GM21576 (cell line): Measurements from ENCODE around the gene PACRG.
"Not testable (repeated sequence)": the region's sequence is repeated elsewhere in the genome, so short reads cannot be mapped to it uniquely, and the experiment has no call there.

Source experiments
- ATAC-seq: cut with Tn5 transposase; IDR thresholded peaks from one replicate; pipeline ENCODE4 v1.9.1; 2021; ENCODE audit warnings: mild to moderate bottlenecking, moderate library complexity; ENCODE audit not compliant: unreplicated experiment

Gene PACRG

GRCh38 chr6:162727322-162728182, at the start of gene PACRG, which contains the start of gene PRKN:
TSS of gene PACRG (plus strand) at chr6:162727974.
TSS of gene PRKN (minus strand) at chr6:162727766.
- ATAC-seq = peak; percentile 98

DNA sequence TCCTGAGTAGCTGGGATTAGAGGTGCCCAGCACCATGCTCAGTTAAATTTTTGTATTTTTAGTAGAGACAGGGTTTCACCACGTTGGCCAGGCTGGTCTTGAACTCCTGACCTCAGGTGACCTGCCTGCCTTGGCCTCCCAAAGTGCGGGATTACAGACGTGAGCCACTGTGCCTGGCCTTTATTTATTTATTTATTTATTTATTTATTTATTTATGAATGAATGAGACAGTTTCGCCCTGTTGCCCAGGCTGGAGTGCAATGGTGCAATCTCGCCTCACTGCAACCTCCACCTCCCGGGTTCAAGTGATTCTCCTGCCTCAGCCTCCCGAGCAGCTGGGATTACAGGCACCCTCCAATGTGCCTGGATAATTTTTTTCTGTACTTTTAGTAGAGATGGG, 48.9 kb upstream of the PACRG start:
- not testable (repeated sequence) for ATAC-seq

- ATAC-seq = no peak
Measured at GRCh38 chr6:162679681-162680080, 48.1 kb upstream of the PACRG start.

DNA sequence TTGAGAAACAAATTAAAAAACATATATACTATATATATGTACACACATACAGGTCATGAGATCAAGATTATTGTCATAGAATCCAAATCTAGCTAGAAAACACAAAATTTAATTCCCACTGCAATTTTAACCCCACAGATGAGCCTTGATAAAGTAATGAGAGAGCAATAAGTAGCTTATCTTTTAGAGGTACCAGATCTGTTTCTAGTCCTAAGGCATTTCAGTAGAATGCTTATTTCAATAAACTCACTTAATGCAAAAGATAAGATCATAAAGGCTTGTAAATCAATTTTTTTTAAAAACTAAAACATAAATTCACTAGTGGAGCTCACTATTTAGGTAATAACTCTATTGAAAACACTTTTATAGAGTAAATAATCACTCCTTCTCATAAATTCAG, 47.4 kb upstream of the PACRG start:
- ATAC-seq = no peak

DNA sequence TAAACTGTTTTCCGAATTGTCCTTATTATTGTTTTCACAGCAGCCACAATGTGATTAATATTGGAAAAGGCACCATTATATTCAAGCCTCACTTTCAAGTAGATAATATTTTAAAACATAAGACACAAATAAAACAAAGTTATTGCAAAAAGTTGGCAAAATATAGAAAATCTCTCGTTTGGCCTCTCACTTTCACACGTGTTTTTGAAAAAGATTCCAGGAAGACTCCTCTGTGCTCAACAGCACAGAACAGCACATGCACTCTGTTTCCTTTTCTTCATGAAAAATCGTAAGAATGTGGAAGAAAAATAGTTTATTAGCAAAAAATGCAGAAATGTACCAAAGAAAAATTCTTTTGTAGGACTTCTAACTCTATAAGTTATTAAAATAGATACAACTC, 46.9 kb upstream of the PACRG start:
- no peak for ATAC-seq

DNA sequence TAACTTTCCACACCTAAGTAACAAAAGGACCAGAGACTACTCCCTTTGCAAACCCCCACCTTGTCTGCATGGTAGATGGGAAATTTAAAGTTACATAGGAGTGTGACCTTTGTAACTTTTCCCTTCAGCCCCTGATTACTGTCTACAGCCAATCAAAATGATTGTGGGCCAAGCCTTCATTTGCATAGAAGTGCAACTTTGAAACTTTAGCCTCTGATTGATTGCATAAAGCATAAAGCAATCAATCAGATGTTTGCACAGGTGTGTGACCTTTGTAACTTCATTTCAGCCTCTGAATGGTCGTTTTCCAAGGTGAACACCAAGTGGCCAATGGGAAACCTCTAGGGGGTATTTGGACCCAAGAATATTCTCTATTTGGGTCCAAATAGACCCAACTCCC, 46.3 kb upstream of the PACRG start:
- no peak for ATAC-seq

DNA sequence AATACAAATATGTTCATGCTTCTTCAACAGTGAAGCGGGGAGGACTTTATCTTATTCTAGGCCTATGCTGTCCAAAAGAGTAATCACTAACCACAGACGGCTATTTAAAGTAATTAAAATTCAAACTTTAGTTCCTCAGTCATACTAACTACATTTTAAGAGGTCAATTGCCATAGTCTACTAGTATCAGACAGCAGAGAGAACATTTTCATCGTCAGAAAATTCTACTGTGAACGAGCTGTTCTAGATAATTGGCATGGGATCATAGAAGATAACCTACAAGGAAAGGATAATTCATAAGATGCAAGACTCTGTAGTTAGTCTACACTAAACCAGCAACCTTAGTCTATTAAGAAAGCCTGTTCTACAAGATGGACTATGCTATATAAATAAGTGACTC, 44.6 kb upstream of the PACRG start:
- no peak for ATAC-seq

DNA sequence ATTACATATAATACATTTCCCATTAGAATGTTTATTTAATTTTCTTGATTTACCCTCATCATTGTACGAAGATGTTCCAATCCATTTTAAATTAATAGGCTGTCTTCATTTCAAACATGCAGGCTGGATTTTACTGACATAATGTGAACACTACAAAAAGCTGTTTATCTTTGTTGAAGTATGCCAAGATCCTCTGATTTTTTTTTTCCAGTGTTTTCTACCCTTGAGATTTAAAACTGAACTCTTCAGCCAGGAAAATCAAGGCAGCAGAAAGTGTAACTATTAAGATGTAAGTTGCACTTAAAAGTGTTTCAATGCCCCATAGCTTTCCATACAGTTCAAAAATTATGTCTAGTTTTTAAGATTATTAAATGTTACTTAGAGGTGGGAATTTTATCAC, 43.7 kb upstream of the PACRG start:
- no peak for ATAC-seq

GRCh38 chr6:162684961-162685360, 42.8 kb upstream of the PACRG start:
- no peak for ATAC-seq

GRCh38 chr6:162685586-162685985, 42.2 kb upstream of the PACRG start:
- no peak for ATAC-seq

GRCh38 chr6:162688751-162689345, 38.9 kb upstream of the PACRG start:
- no peak for ATAC-seq

DNA sequence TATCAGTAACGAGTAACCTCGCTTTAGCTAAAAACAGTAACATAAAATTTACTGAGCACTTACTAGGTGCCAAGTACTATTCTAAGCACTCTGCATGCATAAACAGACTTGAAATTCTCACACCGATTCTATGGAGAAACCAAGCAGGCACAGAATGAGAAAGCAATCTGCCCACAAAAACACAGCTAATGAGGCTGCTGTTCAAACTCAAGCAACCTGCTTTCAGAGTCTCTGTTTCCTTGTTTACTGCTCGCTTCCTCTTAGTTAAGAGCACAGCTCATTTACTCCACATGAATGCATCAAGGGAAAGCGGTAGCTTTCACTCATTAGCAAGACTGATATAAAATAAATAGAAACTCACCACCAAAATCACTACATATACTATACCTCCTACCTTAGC, 37.6 kb upstream of the PACRG start:
- no peak for ATAC-seq

GRCh38 chr6:162697872-162698403, 29.8 kb upstream of the PACRG start:
- no peak for ATAC-seq

GRCh38 chr6:162698440-162698839, 29.3 kb upstream of the PACRG start:
- no peak for ATAC-seq

- ATAC-seq = no peak
Measured at GRCh38 chr6:162699961-162700360, 27.8 kb upstream of the PACRG start.

- no peak for ATAC-seq
Measured at GRCh38 chr6:162700966-162701365, 26.8 kb upstream of the PACRG start.

DNA sequence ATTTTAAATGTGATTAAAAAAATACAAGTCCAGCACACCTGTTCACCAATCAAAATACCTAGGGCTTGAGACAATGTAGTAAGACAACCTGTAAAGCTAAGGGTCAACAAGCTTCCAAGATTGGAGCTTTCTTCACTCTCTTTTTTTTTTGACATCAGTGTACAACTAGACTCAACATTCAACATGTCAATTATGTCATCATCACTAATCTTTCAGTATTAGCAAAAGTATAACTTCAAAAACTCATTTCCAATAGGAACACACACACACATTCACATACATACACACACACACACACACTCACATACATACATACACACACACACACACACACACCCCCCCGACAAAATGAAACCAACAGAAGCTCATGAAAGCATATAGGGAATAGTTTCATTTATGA, 26.2 kb upstream of the PACRG start:
- no peak for ATAC-seq

- no peak for ATAC-seq
Measured at GRCh38 chr6:162702446-162702845, 25.3 kb upstream of the PACRG start.

- ATAC-seq = no peak
Measured at GRCh38 chr6:162704001-162704400, 23.8 kb upstream of the PACRG start.

GRCh38 chr6:162705736-162706135, 22.0 kb upstream of the PACRG start:
- no peak for ATAC-seq

GRCh38 chr6:162706232-162706631, 21.5 kb upstream of the PACRG start:
- ATAC-seq = no peak

DNA sequence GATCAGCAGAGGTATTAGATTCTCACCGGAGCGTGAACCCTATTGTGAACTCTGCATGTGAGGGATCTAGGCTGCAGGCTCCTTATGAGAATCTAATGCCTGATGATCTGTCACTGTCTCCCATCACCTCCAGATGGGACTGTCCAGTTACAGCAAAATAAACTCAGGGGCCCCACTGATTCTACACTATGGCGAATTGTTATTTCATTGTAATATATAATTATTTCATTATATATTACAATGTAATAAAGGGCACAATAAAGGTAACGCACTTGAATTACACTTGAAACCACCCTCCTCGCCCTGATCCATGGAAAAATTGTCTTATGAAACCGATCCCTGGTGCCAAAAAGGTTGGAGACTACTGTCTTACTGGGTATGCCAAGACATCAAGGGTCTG, 18.8 kb upstream of the PACRG start:
- no peak for ATAC-seq
